GM12878 (cell line): ENCODE data around the gene ESYT3. TPM values are rescaled to one million over a fixed set of nuclear protein-coding genes. Genes with fewer than 3 reads are reported as not detected.
A peak's percentile ranks its signal among the peaks of the same experiment; 100 is the strongest.

Experiments
- ATAC-seq: fragments of 200-7000 bp; cut with Tn5 transposase; 3 replicates; pipeline ENCODE4 v1.9.1; 2020; ENCODE audit warnings: mild to moderate bottlenecking, moderate library complexity
- BruUV-seq: library from RNA; stranded (reverse); fragments of 400-500 nt; replicated peaks from 2 replicates; lab custom pipeline; 2021; lab: Mats Ljungman, UMichigan
- CTCF ChIA-PET: fragments of 300-600 bp; sonication (Branson Sonifier 250); formaldehyde crosslinking; extraction: SDS; loops from one replicate; lab custom pipeline; 2021; ENCODE audit warnings: inconsistent platforms; lab: Yijun Ruan, JAX
- POLR2A ChIA-PET: fragments of 350-600 bp; formaldehyde crosslinking; extraction: SDS; loops from one replicate; lab custom pipeline; 2021; ENCODE audit warnings: inconsistent platforms; lab: Charles Lee
- RAD21 ChIA-PET: fragments of 300-600 bp; sonication (Branson Sonifier 250); formaldehyde crosslinking; loops from one replicate; lab custom pipeline; 2023; ENCODE audit warnings: antibody characterized with exemption; ENCODE audit not compliant: unreplicated experiment; lab: Charles Lee
- SMC1A ChIA-PET: fragments of 300-600 bp; sonication (Branson Sonifier 250); formaldehyde crosslinking; loops from one replicate; lab custom pipeline; 2023; ENCODE audit not compliant: unreplicated experiment, uncharacterized antibody; lab: Charles Lee
- DNase-seq: peaks from one replicate; pipeline ENCODE4 v3.0.0-alpha.2; 2011; ENCODE audit warnings: low read depth, low spot score
- FAIRE-seq: peaks from 3 replicates; lab custom pipeline; 2011; peaks lifted over from hg19 to GRCh38; lab: Jason Lieb, UNC
- H2AFZ ChIP-seq: 2 replicates; pipeline ENCODE4 v1.6.0; 2011; ENCODE audit warnings: low read depth, low read length, control low read depth; ENCODE audit not compliant: control insufficient read depth
- H3K27ac ChIP-seq: 2 replicates; pipeline ENCODE4 v1.5.1; 2011; ENCODE audit warnings: control low read depth; ENCODE audit not compliant: control insufficient read depth, insufficient read depth
- H3K27me3 ChIP-seq, 2 experiments: replicated peaks in 1 of 2; 2 replicates each; pipeline versions ENCODE4 v1.6.0 to v1.6.1; 2011; ENCODE audit warnings: low read length in 1 of 2; ENCODE audit not compliant: control insufficient read depth in 2 of 2, insufficient read depth in 2 of 2
- H3K36me3 ChIP-seq, 2 experiments: 2 replicates each; pipeline ENCODE4 v1.5.1; 2011; ENCODE audit warnings: low read length in 1 of 2; ENCODE audit not compliant: control insufficient read depth in 2 of 2, insufficient read depth in 2 of 2
- H3K4me1 ChIP-seq: 2 replicates; pipeline ENCODE4 v1.6.1; 2011; ENCODE audit warnings: mild to moderate bottlenecking, low read length, moderate library complexity, mixed read lengths; ENCODE audit not compliant: control insufficient read depth, insufficient read depth
- H3K4me2 ChIP-seq: 2 replicates; pipeline ENCODE4 v1.6.0; 2011; ENCODE audit warnings: control low read depth; ENCODE audit not compliant: control insufficient read depth, insufficient read depth
- H3K4me3 ChIP-seq: fragments of 200-600 bp; sonication (generic); 2 replicates; pipeline ENCODE4 v1.5.1; 2016
- H3K79me2 ChIP-seq: 2 replicates; pipeline ENCODE4 v1.6.0; 2011; ENCODE audit warnings: low read length; ENCODE audit not compliant: control insufficient read depth, insufficient read depth
- H3K9ac ChIP-seq: 2 replicates; pipeline ENCODE4 v1.8.0; 2011; ENCODE audit warnings: low read length, control low read depth, mixed read lengths; ENCODE audit not compliant: control insufficient read depth, insufficient read depth
- H3K9me3 ChIP-seq: replicated peaks from 3 replicates; pipeline ENCODE4 v1.5.1; 2011; ENCODE audit warnings: mild to moderate bottlenecking, low read length; ENCODE audit not compliant: control insufficient read depth, insufficient read depth
- H4K20me1 ChIP-seq: 2 replicates; pipeline ENCODE4 v1.6.0; 2011; ENCODE audit not compliant: control insufficient read depth, insufficient read depth
- ATF2 ChIP-seq: IDR thresholded peaks from 2 replicates; pipeline ENCODE4 v1.6.1; 2012; ENCODE audit warnings: low read length, inconsistent platforms
- NR2C2 ChIP-seq: IDR thresholded peaks from 2 replicates; pipeline ENCODE4 v1.6.1; 2011; ENCODE audit warnings: borderline replicate concordance, low read depth; ENCODE audit not compliant: control insufficient read depth, insufficient read length
- RELA ChIP-seq: fragments of 450-650 bp; IDR thresholded peaks from 2 replicates; pipeline ENCODE4 v1.8.0; 2014; ENCODE audit warnings: borderline replicate concordance; ENCODE audit not compliant: partially characterized antibody
- SPI1 ChIP-seq: IDR thresholded peaks from 2 replicates; pipeline ENCODE4 v1.6.1; 2011; ENCODE audit warnings: low read depth, mild to moderate bottlenecking, low read length, moderate library complexity, borderline replicate concordance; ENCODE audit not compliant: insufficient read depth
- WGBS: methylation state at CpG from one replicate; pipeline ENCODE4 v1.1.6; 2016; ENCODE audit warnings: low lambda C conversion rate; ENCODE audit not compliant: insufficient replicate concordance, insufficient coverage; ENCODE audit errors: missing lambda C conversion rate; 5-methylcytosine and 5-hydroxymethylcytosine counted together
- in situ Hi-C: fragments of 300-500 bp; cut with MboI; formaldehyde crosslinking; loops from 9 replicates; pipeline ENCODE4 v1.14.3; 2018; ENCODE audit warnings: mixed read lengths
- intact Hi-C: fragments of 100-400 bp; cut with micrococcal nuclease; formaldehyde crosslinking; loops from one replicate; pipeline ENCODE4 v1.14.2; 2022; ENCODE audit not compliant: unreplicated experiment
- polyA plus RNA-seq, 11 experiments: library from polyadenylated mRNA; depleted of rRNA in 4 of 11; unstranded in 6 of 11; stranded (reverse) in 5 of 11; fragments of >200 nt; fragmentation: Nextera tagmentation in 4 of 11; fragmentation: Illumina TruSeq in 1 of 11; extraction: Ambion mirVana in 4 of 11; extraction: Trizol in 1 of 11; gene quantifications; 1 replicate in 1 of 11; 2 replicates in 10 of 11; pipeline versions ENCODE4 v1.2.1 to v1.2.3, GENCODE V29; 2011 to 2016; ENCODE audit warnings: inconsistent platforms in 2 of 11, missing spikeins in 2 of 11, low read depth in 1 of 11
- total RNA-seq, 4 experiments: library from RNA; depleted of rRNA in 3 of 4; stranded (reverse); fragments of >200 nt in 3 of 4; fragmentation: Illumina TruSeq in 1 of 4; extraction: Trizol in 1 of 4; gene quantifications; 2 replicates each; pipeline versions ENCODE4 v1.2.1 to v1.2.3, GENCODE V29; 2013 to 2021

Gene ESYT3
- total and polyA plus RNA-seq, 10 of the 15 experiments (the other 5 are each of a cell fraction or from before 2014, with no cell fraction given), result not detected

GRCh38 chr3:138509586-138509985 lies 75.2 kb downstream of the ESYT3 start:
- DNase-seq (no peak), FAIRE-seq (no peak), ATAC-seq (no peak)
- SMC1A ChIA-PET, result no interaction called here
- CTCF ChIA-PET, result no interaction called here
- peaks cover 3% of the 10 kb centered on the region; the same call in 1 of the 2 replicates for H3K4me1 ChIP-seq
- no peaks in the 10 kb centered on the region for H4K20me1 ChIP-seq
- in situ Hi-C loops, result no loop called here
- H3K27ac ChIP-seq, result no peak overlapping the region
- intact Hi-C loops, result no loop called here
- H3K9ac ChIP-seq, result no peak overlapping the region
- H3K79me2 ChIP-seq, result no peaks in the 10 kb centered on the region
- no peak overlapping the region for H3K4me3 ChIP-seq
- WGBS, result 41% methylated on average over 2 of the region's 2 CpGs
- no peak for TF ChIP-seq NR2C2
- no peak for TF ChIP-seq ATF2
- H3K36me3 ChIP-seq, result no peaks in the 10 kb centered on the region
- POLR2A ChIA-PET, result no interaction called here
- no peaks in the 10 kb centered on the region for H3K9me3 ChIP-seq
- H3K4me2 ChIP-seq, result no peak overlapping the region
- H2AFZ ChIP-seq, result no peak overlapping the region
- H3K27me3 ChIP-seq, result no peaks in the 10 kb centered on the region
- BruUV-seq, result no TSS peak
- RAD21 ChIA-PET, result no interaction called here

GRCh38 chr3:138511945-138512344 lies 77.5 kb downstream of the ESYT3 start:
- SMC1A ChIA-PET, result interaction anchor here (0.8 to 2.2 kb wide), 5 partner anchors 16 to 112 kb away, joined by 3 to 10 read pairs (median 4); partner anchors contain the start of gene CEP70
- no peak for DNase-seq

More at GRCh38 chr3:138511945-138512344, 77.5 kb downstream of the ESYT3 start:
- H3K9me3 ChIP-seq, result no peaks in the 10 kb centered on the region
- no peak overlapping the region for H2AFZ ChIP-seq
- no peak for FAIRE-seq
- no peaks in the 10 kb centered on the region for H4K20me1 ChIP-seq
- ChIA-PET POLR2A (no interaction called here), CTCF (interaction anchor here (1.6 to 2.7 kb wide), 3 partner anchors 82 to 411 kb away, joined by 9 to 17 read pairs (median 9); partner anchors contain the start of gene CEP70), RAD21 (interaction anchor here (0.6 to 2.0 kb wide), 5 partner anchors 14 to 404 kb away, joined by 3 to 6 read pairs (median 3); partner anchors contain the start of gene CEP70)
- H3K4me1 ChIP-seq, result peaks cover 3% of the 10 kb centered on the region; the same call in 1 of the 2 replicates
- no TSS peak for BruUV-seq
- in situ Hi-C loops, result no loop called here
- H3K36me3 ChIP-seq, result no peaks in the 10 kb centered on the region
- H3K27me3 ChIP-seq, result no peaks in the 10 kb centered on the region
- H3K9ac ChIP-seq, result no peak overlapping the region
- ATAC-seq, result peak; percentile 54; the same call in 2 of the 3 replicates
- no peak for TF ChIP-seq RELA
- TF ChIP-seq SPI1, result peak; percentile 72; the same call in 1 of the 2 replicates
- no peak overlapping the region for H3K4me2 ChIP-seq
- intact Hi-C loops, result no loop called here
- no peak overlapping the region for H3K27ac ChIP-seq
- no peaks in the 10 kb centered on the region for H3K79me2 ChIP-seq
- H3K4me3 ChIP-seq, result no peak overlapping the region
